GM19372 (cell line): ENCODE data around the gene TBK1.

Experiments used
- ATAC-seq: cut with Tn5 transposase; IDR thresholded peaks from one replicate; pipeline ENCODE4 v1.9.1; 2021; ENCODE audit warnings: mild to moderate bottlenecking, low read depth, moderate library complexity; ENCODE audit not compliant: unreplicated experiment

Gene TBK1

DNA sequence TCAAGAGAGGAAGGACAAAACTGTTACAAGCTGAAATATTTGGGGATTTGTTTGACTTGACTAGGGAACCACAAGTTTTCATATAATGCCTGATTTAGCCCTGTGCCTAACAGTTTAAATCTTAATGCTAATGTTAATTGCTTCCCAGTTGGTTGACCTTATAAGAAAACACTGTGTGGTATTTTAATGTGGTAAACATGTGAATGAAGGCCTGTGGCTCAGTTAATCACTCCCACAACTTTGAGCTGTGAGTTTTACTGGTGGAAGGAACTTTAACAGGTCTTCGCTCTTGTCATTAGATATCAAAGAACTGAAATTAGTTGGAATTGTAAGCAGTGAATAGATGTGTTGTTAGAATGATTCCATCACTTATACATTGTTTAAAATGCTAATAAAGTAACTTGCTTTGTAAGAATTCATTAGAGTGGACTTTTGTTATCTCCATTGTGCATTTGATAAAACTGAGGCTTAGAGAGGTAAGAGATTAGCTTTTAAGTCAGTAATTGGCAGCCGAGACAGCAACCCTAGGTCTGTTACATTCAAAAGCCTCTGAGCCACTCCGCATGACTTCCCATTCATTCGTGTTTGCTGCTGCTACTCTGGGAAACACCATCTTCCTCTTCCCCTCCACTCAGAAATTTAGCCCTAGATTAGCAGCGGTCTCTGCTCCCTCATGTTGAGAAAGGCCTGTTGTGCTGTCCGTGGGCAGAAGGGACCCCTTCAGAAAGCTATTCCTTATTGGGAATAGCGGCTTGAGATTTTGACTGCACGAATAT lies 1.0 kb upstream of the TBK1 start:
- ATAC-seq, result no peak

DNA sequence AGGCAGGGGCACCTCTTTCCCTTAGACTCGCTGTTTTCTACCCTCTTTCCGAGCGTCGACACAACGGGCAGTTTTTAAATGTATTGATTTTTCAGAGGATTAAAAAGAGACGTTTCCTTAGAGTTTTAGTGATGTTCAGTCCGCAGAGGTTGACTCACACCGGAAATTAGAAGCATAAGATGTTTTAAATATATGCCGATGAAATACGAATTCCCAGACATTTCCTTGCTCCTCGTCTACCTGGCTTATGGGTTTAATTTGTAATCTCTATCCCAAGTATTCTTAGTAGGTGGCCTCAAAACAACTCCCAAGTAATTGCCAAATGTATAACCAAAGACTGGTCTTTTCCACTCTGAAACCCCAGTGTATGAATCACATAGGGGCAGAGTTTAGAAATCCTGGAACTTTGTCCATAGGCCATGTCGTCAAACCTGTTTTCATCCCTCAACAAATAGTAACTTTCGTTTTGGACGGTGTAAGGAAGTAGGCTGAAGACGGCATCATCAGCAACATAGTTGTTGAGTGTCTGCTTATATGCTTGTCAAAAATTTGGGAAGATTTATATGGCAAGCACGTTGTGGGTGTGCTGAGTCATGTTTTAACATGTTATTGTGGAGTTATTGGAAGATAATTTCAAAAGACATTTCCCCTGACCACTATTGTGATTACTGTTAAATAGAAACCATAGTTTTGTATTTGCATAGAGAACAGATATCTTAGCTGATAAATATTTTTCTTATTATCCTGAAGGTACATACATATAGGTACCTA lies 824 bp downstream of the TBK1 start:
- ATAC-seq, result no peak

DNA sequence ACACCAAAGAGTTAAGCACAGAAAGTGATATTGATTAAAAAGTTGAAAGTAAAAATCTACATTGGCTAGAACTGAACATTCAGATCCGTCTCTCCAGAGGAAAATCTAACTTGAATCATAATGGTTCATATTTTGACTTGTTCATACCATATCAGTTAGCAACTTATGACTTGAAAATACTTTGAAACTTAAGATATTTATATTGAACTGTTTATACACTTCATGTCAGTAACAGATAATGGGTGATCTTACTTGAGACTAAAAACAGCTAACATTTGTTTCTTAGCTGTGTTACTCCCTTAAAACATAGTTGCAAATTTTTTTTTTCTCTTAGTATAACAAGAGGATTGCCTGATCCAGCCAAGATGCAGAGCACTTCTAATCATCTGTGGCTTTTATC lies 3.6 kb downstream of the TBK1 start:
- no peak for ATAC-seq

- no peak for ATAC-seq
Measured at GRCh38 chr12:64456119-64456518, 4.2 kb downstream of the TBK1 start.

DNA sequence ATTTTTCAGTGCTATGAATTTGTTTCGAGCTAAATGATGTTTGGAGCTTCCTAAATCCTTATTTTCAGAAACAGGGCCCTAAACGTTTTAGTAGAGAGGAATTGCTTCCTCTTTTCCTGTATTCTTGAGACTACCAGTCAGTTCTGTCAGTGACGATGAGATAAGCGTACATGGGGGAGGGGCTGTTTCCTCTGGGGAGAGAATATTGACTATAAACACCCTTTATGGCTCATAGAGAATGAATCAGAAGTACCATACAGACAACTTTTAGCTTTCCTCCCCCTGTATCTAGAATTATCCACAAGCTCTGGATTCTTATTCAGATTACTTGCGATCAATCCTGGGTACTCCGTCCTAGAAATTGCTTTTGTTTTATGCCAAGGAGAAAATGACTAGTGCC lies 5.1 kb downstream of the TBK1 start:
- no peak for ATAC-seq

- ATAC-seq, result no peak
Measured at GRCh38 chr12:64457466-64457865, 5.5 kb downstream of the TBK1 start.

DNA sequence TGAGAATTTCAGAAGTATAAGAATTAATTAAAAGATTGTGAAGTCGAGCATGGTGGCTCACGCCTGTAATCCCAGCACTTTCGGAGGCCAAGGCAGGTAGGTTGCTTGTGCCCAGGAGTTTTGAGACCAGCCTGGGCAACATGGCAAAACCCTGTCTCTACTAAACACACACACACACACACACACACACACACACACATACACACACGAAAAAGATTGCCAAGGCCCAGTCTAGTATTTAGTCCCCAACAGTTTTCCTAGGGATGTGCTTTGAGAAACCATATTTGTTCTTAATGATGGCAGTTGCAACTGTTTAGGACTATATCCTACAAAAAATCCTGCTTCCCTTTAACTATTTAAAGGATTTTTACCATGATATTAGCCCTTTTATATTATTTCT lies 6.0 kb downstream of the TBK1 start:
- no peak for ATAC-seq

GRCh38 chr12:64459394-64459891 lies 7.5 kb downstream of the TBK1 start:
- ATAC-seq, result no peak

GRCh38 chr12:64461634-64462414 lies 9.9 kb downstream of the TBK1 start:
- ATAC-seq, result no peak

DNA sequence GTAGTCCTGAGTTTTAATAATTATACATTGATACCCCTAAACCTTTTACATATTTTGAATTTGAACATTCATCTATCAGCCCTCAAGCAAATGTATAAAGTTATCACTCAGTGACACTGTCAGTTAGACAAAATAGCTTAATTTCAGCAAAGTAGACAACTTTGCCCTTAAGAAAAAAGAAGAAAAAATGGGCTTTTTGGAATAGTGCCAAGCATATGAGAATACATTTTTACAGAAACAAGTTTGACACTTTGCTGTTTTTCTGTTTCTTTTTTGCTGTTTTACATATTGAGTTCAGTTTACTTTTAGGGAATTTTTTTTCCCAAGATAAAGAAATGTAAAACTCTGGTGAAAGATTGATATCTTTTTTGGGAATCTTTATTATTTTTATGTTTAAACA lies 14.3 kb downstream of the TBK1 start:
- no peak for ATAC-seq

DNA sequence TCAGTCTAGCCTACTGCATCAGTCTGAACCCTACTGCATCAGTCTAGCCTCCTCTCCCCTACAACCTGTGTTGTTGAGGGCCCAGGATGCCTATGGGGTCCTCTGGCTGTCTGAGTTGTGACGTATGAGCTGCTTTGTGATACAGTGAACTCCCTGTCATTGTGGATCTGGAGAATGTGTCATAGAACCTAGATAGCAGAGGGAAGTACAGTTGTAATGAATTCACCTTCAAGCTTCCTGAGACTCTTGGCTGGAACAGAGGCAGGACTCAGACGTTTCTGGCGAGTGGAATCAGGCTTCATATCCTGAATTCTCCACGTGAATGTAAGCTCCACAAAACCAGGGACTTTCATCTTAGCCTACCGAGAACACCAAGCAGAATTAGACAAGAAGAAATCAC lies 17.0 kb downstream of the TBK1 start:
- ATAC-seq, result no peak

GRCh38 chr12:64469455-64470142 lies 17.7 kb downstream of the TBK1 start:
- no peak for ATAC-seq

DNA sequence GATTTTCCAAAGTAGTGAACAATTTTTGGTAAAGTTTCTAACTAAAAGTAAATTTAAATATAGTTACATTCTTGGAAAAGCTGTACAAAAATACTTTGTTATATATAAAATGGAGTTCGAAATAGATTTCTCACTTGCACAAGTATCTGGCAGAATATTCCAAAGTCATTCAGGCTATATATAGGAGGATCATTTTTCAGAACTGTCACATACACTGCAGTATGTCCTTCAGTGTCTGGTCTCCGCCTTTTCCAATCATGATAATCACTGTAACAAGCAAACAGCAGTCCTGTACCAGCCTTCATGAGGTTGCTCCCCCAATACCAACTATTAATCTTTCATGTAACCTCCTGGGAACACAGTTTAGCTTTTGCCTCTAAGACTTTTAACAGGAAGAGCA lies 18.6 kb downstream of the TBK1 start:
- no peak for ATAC-seq

DNA sequence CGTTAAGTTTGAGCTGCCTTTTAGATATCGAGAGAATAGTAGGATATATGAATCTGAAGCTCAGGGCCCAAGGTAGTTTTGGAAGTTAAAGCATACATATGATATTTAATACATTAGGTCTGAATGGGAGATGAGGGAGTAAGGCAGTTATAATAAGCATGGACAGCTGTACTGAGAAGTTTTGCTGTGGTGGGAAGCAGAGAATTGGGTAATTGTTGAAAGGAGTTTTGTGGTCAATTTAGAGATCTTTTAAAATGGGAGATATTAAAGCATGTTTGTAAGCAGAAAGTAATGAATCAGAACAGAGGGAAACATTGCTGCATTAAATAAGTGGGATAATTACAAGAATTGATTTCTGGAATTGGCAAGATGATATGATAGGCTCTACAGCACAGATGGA lies 21.3 kb downstream of the TBK1 start:
- no peak for ATAC-seq

DNA sequence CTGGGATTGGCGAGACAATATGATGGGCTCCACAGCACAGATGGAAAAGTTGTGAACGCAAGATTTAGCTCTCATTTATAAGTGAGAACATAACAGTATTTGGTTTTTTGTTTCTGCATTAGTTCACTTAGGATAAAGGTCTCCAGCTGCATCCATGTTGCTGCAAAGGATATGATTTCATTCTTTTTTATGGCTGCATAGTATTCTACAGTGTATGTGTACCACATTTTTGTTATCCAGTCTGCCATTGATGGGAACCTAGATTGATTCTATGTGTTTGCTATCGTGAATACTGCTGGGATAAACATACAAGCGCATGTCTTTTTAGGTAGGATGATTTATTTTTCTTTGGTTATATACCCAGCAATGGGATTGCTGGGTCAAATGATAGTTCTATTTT lies 23.6 kb downstream of the TBK1 start:
- ATAC-seq, result no peak

DNA sequence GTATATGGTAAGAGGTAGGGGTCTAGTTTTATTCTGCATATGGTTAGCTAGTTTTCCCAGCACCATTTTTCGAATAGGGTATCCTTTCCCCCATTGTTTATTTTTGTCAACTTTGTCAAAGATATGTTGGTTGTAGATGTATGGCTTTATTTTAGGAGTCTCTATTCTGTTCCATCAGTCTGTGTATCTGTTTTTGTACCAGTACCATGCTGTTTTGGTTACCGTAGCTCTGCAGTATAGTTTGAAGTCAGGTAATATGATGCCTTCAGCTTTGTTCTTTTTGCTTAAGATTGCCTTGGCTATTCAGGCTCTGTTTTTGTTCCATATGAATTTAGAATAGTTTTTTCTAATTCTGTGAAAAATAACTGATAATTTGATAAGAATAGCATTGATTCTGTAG lies 24.9 kb downstream of the TBK1 start:
- no peak for ATAC-seq

DNA sequence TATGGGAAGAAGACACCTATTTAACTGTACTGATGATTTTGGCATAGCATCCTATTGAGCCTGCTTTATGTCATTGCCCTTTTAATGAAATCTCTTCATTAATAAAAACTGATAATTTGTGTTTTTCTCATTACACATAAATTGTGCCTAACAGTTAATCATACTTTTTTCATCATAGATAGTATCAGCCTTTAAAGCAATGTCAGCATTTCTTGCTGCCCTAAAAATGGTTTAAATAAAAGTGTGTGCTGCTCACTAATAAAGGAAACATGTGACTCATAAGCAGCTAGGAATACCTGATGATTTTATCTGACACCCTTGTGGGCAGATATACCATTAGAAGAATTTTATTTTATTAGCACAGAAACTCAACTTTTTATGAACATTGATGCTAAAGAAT lies 26.7 kb downstream of the TBK1 start:
- ATAC-seq, result no peak

GRCh38 chr12:64480148-64480547 lies 28.2 kb downstream of the TBK1 start:
- no peak for ATAC-seq

DNA sequence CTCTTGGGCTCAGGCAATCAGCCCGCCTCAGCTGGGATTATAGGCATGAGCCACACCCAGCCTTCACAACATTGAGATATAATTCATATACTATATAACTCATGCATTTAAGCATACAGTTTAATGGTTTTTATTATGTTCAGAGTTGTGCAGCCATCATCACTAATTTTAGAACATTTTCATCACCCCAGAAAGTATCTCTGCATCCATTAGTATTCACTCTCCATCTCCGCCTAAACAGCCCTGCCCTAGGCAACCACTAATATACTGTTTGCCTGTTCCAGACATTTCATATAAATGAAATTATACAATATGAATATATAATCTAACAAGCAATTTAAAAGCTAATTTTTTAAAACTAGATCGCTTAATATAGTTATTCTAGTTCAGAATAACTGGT lies 34.7 kb downstream of the TBK1 start:
- ATAC-seq, result no peak

DNA sequence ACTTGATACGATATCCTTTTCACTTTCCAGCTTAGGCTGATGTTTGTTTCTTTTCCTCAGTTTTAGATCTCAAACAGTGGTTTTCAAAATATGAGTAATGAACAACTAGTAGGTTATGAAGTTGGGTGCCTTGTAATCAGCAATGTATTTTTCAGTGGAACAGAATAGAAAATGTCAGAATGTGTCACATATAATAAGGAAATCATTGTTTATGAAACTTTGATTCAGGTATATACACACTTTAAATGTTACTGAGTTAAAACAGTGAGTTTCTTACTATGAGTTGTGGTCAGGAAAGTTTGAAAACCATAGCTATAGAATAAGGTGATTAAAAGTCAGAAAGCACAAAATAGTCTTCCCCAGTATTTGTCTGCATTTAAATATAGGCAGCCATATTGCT lies 39.8 kb downstream of the TBK1 start:
- no peak for ATAC-seq

GRCh38 chr12:64493513-64493912 lies 41.6 kb downstream of the TBK1 start:
- ATAC-seq, result no peak
